ENCODE data around the gene MYOZ3.

DNA sequence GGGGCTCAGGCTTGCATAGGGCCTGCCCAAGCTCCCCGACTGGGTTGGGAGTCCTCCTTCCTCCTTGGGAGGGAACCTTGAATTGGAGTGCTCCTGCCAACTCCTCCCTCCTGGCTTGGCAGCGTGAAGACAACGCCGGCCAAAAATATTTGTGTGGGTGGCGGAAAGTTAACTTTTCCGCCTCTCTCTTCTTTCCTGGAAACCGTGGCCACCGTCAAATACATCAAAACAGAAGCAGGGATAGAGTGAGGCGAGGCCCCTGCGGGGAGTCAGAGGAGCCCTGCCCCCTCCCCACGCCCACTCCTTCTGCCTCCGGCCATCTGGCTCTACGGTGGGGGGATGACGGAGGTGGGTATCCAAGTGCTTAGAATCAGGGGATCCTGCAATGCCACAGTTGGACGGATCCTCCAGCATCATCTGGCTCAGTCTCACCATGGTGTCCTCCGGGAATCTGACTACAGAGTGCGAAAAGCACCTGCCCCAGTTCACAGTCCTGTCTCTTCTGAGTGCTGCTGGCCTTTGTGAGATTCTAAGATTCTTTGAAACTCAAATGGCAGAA, 45.8 kb upstream of the MYOZ3 start:
- TF ChIP-seq EZH2 (IDR thresholded peaks at IDR 0.05) (no peak), POLR2AphosphoS5 (IDR thresholded peaks at IDR 0.05; ENCODE audit: borderline replicate concordance, low read depth, low read length) (no peak), FOXP2 (optimal IDR thresholded peaks at IDR 0.05; ENCODE audit: control extremely low read depth, extremely low read length, insufficient read depth) (no peak)

All from SK-N-MC (cell line).